ENCODE results near the gene KNDC1.
"Not testable (repeated sequence)": the region's sequence is repeated elsewhere in the genome, so short reads cannot be mapped to it uniquely, and the experiment has no call there.

KNDC1 gene, protein sequence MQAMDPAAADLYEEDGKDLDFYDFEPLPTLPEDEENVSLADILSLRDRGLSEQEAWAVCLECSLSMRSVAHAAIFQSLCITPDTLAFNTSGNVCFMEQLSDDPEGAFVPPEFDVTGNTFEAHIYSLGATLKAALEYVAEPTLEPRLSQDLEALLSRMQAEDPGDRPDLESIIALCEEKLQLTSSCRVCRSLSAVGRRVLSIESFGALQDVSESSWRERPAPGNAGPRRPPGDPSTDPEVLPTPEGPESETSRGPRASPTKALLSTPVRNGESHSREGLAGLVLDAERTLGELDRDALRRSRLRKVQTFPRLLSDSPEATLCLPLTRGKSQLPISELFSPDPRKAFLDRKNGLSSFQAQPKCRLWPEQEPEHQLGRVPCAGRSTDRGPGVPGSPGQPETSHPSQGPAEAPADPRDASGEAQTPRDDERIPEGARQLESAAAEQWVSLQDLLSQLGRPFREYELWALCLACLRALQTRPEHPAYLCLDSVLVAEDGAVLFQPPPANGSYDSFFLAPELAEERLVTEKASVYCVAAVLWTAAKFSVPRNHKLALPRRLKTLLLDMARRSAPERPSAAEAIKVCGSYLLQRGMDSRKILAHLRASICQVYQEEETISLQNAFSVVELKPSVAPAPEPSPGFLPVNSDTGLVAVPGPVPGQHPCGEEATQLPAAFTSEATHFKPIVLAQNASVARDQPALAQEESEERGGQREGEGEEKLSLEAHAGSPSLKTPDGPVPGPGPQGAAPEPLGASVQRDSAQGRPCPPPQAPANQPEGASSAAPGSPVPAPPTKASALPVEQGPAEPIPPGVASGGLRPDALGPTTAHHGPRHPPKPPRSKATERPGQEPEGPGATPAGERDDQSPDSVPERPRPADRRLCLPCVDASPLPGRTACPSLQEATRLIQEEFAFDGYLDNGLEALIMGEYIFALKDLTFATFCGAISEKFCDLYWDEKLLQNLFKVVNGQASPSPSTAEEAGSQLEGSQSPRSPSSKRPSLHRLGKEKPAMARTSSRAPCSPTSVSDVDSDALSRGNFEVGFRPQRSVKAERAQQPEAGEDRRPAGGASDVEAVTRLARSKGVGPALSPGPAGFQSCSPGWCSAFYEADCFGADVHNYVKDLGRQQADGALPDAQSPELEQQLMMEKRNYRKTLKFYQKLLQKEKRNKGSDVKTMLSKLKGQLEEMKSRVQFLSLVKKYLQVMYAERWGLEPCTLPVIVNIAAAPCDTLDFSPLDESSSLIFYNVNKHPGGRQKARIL (N-terminal part only)

DNA sequence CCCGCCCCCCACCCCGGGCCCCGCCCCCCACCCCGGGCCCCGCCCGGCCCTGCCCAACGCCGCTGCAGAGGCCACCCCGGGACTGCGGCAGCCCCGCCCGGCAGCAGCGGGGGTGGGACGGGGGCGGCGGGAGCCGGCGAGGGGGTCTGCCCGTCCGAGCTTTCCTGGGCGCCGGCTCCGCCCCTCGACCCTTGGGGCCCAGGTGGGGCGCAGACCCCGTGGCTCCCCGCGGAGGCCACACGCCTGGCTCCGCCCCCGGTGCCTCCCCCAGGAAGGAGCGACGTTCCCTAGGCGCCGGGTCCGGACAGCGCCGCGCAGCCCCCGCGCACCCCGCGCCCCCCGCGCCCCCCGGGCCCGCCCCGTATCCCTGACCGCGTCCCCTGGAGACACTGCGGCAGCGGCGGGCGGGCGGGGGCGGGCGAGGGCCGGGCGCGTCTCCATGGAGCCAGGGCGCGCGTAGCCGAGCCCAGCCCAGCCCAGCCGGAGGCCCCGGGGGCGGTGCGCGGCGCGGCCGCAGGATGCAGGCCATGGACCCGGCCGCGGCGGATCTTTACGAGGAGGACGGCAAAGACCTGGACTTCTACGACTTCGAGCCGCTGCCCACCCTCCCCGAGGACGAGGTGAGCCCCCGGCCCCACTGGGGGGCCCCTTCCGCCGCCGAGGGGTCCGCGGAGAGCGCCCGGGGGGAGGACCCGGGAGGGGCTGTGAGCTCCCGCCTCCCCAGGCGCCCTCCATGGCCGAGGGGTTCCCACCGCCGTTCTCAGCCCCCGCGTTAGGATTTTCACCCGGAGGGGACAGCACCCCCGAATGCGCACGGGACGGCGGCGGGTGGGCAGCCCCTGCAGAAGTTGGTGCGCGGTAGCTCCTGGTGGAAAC lies at the start of gene KNDC1:
Gene KNDC1, plus strand, starts transcription at position 270 of the 876 bp plus-strand sequence. Its CDS starts 249 bp downstream, at position 519.
- DNase-seq: no peak

DNA sequence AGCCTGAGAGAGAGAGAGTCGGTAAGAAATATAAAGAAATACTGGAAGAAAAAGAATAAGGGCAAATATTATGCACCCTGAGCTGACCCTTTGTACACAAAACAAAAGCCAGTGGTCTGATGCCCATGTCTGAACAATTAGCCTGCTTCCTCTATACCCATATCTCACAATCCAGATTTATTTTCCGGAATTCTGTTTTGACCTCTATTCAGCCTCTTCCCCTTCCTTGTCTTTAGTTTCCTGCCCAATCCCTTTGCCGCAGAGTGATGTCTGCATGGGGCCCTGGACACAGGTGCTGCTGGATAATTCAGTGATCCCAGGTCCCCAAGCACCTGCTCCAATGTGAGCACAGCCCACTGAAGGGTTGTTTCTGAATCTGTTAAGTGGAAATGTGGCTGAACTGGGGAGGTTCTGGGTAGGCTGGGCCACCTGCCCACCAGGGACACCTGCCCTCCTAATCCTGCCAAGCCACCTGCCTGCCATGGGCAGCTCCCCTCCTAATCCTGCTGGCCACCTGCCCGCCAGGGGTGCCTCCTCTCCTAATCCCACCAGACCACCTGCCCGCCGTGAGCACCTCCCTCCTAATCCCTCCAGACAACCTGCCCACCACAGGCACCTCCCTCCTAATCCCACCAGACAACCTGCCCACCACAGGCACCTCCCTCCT lies 49.3 kb upstream of the KNDC1 start:
- DNase-seq: no peak

DNA sequence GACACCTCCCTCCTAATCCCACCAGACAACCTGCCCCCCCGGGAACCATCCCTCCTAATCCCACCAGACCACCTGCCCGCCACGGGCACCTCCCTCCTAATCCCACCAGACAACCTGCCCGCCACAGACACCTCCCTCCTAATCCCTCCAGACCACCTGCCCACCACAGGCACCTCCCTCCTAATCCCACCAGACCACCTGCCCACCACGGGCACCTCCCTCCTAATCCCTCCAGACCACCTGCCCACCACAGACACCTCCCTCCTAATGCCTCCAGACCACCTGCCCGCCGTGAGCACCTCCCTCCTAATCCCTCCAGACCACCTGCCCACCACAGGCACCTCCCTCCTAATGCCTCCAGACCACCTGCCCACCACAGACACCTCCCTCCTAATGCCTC lies 48.4 kb upstream of the KNDC1 start:
- not testable (repeated sequence) for DNase-seq

DNA sequence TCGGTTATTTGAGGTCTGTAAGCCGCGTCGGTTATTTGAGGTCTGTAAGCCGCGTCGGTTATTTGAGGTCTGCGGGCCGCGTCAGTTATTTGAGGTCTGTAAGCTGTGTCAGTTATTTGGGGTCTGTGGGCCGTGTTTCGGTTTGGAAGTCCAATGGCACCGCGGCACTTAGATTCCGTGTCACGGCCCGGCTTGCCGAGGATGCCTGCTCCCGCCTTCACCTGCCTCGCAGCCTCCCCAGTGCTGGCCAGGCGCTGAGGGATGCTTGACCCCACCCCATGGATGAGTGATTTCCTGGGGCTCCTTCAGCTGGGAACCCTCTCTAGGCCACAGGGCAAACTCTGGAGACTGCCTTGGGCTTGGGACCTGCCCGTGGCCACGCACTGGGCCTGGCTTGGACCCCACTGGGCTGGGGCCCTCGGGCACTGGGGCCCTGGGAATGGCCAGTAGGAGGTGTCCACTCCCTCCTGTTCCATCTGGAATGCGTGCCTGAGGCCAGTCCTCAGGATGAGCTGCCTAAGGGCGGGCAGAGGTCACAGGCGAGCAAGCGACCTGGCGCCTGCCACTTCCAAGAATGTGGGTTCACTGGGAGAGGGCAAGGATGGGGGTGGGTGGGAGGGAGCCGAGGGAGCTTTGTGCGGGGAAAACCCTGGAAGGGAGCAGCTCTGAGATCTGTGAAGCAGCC lies 46.7 kb upstream of the KNDC1 start:
- no peak for DNase-seq

DNA sequence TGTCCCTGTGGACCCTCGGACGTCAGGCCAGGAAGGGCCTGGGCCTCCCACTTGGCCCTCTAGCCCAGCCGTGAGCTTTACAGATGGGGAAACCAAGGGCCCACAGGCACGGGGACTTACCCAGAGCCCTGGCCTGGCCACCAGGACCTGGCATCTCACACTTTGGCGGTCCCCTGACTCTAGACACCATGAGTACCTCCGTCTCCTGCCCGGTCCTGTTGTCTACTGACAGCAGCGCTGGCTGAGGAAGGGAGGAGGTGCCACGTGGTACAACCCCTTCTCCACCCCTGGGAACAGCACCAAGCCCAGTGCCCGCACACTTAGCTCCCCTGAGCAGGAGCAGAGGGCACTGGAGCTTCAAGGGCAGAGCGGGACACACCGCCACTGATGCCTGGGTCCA lies 46.2 kb upstream of the KNDC1 start:
- DNase-seq: no peak

DNA sequence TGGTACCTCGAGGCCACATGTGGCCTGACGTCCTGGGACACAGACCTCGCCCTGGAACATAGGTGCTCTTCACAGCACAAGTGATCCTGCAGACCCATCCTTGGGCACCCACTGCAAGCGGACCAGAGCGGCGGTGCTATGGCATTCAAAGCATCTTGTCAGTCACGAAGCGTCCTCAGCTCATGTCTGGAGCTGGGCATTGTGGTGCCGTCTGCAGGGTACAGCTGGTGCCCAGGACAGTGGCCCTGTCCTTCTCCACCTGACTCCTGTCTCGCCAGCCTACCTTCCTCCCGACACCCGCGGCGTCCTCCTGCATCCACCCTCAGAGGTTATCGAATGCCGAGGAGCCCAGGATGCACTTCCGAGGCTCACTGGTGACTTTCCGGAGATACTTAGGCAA lies 45.8 kb upstream of the KNDC1 start:
- no peak for DNase-seq

DNA sequence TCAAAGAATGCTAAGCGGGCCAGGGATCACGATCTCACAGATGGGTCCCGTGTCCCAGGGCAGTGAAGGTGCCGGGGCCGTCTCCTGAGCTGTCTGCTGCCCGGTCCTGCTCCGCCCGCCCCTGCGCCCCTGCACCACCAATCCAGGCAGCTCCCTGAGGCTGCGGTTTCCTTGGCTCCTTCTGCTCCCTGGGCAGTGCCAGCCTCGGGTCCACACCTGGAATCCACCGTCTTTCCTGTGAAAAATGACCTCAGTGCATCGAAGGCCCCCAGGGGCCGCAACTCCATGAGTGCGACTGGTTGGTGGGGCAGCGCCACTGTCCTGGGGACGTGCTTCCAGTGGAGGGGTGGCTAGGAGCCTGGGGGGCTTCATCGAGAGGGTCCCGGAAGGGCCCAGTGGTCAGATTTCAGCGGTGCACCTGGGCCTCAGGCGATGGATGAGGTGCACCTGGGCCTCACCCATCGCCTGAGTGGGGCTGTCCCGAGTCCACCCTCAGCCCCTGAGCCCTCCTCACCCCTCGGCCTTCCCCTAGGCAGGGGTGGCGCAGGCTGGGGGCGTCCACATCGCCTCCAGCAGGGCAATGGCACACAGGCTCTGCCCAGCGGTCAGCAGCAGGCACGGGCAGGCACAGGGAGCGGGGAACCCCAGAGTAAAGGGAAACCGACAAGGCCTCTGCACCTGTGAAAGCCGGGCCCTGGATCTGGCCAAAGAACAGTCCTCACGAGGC lies 45.1 kb upstream of the KNDC1 start:
- no peak for DNase-seq

DNA sequence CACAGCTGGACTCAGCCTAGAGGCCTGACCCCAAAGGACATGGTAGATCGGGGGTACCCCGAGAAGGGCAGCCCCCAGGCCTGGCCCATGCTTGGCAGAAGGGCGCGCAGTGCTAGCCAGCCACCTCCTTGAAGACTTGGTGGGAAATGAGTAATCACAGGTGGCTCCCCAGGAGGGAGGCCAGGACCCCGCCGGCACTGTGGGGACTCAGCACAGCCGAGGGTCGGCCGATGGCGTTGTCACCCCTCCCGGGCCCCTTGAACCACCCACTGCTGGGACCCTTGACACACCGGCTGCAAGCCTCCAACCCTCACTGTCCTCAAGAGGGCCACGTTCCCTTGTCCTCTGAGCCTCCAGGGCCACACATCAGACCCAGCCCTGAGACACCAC lies 44.6 kb upstream of the KNDC1 start:
- DNase-seq: no peak

DNA sequence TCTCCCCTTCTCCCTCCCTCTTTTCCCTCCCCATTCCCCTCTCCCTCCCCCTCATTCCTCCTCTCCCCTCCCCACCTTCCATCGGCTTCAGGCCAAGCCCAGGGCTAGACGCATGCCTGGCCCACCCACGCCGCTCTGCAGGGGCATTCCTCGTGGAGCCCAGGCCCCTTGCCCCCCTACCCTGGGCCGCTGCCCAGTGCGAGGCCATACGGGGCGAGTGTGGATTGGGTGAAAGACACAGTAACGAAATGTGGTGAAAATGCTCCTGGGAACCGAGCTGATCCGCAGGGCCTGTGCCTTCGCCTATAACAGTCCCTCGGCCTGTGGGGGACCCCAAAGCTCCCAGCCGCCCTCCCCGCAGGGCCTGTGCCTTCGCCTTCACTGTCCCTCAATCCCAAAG lies 44.0 kb upstream of the KNDC1 start:
- DNase-seq: no peak

DNA sequence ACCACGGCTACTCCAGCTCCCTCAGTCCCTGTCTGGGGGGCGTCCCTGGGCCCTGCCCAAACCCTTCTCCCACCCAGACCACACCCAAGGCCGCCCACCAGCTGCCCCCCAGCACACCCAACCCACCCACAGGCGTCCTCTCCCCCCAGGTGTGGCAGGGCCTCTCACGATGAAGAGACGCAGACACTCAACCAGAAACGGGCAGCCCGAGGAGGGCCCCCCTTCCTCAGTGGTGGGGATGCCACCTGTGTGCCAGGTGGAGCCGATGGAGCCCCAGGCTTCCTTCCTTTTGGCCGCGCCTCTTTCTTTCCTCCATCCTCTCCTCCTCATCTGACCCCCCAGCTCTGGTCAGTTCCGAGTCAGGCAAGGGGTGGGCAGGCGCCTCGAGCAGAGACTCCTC lies 43.6 kb upstream of the KNDC1 start:
- no peak for DNase-seq

DNA sequence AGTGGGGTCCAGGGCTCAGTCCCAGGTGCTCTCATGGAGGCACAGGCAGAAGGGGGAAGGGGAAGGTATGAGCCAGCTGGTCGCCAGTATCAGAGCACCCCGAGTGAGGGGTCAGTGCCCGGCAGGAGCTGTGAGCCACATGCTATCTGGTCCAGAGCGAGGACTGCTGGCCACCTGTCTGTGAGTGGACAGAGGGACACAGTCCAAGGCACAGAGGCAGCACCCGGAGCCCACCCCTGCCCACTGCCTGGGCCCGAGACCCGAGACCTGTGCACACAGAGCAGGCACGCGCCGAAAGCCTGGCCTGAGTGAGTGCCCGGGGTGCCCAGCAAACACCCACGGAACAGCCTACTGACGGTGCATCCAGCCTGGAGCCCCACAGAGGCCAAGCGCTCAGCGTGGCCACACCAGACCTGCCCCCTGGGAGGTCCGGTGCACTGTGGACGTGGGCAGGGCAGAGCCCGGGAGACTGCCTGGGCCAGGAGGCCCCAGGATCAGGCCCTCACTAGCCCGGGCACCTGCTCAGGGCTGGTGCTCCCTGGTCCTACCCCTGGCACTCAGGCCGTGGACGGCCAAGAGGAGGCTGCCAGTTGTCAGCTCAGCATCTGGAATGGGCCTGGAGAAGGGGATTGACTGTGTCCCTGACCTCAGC lies 42.9 kb upstream of the KNDC1 start:
- no peak for DNase-seq

DNA sequence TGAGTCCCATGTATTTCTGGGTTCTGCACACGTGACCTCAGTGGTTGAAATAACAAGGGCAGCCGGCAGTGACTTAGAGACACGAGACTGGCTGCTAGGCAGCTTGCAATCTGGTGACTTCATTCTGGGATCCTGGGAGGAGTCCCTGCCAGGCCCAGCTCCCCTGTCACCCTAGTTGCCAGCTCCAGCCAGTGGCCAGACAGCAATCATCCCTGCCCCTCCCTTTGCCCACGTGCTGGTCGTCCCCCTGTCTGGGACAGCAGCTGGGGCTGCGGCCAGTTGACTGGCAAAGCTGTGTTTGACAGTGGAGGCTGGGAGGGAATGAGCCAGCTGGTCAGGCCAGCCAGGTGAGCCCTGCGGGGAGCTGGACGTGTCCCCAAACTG lies 42.3 kb upstream of the KNDC1 start:
- DNase-seq: no peak

DNA sequence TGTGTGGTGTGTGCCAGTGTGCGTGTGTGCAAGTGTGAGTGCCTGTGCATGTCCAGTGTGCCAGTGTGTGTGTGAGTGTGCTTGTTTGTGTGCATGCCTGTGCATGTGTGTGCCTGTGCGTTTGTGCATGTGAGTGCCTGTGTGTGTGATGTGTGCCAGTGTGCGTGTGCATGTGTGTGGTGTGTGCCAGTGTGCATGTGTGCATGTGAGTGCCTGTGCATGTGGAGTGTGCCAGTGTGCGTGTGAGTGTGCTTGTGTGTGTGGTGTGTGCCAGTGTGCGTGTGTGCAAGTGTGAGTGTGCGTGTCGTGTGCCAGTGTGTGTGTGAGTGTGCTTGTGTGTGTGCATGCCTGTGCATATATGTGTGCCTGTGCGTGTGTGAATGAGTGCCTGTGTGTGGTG lies 38.5 kb upstream of the KNDC1 start:
- no peak for DNase-seq

DNA sequence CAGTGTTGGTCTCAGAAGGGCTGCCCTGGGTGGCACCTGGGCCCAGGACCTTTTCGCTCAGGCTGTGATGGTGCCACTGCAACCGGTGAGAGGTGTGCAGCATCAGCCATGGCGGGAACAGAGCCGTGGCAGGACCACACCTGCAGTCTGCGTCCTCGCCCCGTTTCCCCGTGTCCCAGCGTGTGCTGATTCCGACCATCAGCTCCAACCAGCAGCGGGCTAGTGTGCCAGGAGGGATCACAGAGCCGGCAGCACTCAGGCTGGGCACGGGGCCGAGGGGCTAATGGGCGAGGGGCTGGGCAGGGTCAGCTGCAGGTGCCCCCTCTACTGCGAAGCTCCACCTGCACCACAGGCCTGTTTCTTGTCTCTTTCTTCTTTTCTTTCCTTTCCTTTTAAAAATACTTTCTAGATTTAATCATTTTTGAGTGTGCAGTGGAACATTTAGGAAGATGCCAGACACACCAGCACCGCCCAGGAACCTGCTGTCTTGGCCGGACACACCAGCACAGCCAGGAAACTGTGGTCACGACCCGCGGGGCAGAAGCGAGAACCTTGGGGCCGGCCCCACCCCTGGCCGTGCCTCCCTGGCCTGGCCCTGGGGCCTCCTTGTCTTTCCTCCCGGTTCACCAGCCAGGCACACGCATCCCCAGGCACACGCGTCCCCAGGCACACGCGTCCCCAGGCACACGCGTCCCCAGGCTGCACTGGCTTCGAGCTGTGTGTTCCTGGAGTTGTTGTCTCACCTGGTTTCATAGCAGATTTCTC lies 37.7 kb upstream of the KNDC1 start:
- DNase-seq: no peak

DNA sequence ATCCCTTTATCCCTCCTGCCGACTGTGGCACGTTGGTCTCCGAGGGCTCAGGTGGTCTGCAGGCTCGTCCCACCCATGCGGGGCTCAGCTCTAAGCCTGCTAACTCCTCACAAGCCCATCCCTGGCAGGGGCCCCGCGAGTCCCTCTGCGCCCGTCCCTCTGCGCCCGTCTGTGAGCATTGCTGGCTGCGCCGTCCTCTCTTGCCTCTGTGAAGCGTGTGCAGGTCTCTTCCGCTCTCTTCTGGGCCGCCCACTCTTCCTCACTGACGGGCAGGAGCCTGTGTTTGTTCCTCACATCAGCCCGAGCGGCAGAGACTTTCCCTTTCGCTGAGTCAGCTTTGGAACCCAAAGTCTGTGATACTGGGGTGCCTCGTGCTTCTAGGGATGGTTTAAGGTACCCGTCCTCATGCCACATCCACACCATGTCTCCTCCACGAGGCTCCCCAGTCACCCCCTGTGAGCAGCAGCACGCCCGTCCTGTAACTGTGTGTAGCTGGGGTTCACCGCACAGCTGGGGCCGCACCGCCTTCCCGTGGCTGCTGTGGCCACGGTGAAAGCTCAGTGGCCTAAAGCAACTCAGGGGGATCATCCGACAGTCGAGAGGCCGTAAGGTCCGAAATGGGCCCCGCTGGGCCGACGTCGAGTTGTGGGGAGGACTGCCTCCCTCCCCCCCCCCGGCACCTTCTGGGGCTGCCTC lies 36.8 kb upstream of the KNDC1 start:
- DNase-seq: no peak

DNA sequence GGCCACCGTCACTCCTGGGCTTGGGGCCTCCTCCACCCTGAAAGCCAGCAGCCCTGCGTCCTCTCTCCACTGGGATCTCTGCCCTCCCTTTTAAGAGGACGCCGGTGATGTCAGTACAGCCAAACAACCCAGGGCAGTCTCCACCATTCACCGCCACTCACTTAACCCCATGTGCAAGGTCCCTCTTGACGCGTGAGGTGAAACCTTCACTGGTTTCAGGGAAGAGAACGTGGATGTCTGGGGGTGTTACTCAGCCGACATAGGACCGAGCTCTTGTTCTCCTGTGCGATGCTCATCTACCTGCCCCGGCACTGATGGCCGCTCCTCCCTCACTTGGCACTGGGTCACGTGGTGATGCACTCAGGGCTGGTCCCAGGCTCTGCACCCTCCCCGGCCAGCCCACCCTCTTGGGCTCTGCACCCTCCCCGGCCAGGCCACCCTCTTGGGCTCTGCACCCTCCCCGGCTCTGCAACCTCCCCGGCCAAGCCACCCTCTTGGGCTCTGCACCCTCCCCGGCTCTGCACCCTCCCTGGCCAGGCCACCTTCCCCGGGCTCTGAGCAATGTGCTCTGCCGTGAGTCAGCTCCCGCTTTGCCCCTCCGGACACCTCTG lies 36.2 kb upstream of the KNDC1 start:
- no peak for DNase-seq

DNA sequence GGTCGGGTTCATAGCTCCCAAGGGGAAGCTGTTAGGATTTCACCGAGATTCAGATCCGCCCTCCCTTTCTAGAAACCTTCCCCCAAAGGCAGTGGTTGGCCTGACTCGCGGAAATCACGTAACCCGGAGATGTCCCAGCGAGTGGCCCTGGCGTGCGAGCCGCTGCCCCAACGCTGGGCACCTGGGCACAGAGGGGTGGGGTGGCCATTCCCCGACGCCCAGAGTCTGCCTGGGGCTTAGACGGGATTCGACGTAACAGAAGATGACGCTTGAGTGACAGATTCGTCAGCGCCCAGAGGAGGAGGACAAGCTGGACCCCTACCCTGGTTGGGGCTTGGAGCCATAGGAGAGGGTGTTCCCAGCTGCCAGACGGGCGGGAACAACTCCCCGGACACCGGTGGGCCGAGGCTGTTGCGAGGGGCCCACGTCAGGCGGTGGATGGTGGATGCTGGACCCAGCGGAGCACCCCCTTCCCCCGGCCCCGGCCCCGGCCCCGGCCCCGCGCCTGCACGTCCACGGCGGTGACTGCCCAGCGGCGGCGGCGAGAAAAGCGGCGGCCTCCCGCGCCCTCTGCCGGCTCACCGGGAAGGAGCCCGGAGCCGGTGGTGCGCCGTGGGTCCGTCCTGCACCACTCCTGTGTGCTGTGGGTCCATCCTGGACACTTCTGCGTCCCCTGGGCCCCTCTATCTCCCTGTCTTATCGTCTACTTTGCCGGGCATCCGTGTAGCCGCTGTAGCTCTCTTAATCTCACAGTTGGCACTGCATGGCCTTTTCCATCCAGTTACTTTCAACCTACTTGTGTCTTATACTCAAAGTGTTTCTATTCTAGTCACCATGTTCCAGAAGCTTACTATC lies 35.4 kb upstream of the KNDC1 start:
- DNase-seq: no peak
